ENCODE results near the gene SLC16A10. TPM values are rescaled to one million over a fixed set of nuclear protein-coding genes. Genes with fewer than 3 reads are reported as not detected.

The SLC16A10 gene
- total RNA-seq, 1 experiment from 2014 or later: 2.9 TPM

DNA sequence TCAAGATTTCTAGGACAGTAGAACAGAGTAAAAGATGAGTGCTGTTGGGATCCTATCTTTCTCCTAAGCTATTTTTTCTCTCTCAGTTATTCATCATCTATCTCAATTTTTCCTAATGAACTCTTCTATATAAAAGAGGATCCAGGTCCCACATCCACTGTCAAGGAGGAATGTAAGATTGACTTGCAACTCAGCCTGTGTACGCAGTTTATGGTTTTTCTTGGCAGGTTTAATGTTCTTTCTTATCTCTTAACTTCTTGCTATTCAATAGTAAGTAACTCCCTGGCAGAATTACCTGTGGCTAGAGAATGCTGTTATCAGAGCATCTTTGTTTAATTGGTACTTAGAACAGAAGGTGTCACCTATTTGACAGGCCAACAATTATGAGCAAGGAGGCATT, 60.8 kb downstream of the SLC16A10 start:
- H4K20me1 ChIP-seq (ENCODE audit: low read length): no peaks in the 10 kb centered on the region
- no peak for DNase-seq
- H3K9me3 ChIP-seq (ENCODE audit: low read length): no peaks in the 10 kb centered on the region
- no peak overlapping the region for H3K27ac ChIP-seq (ENCODE audit: low read length)
- no TSS peak for BruUV-seq (replicated peaks)
- no peak overlapping the region for H3K4me3 ChIP-seq (ENCODE audit: low read length)
- no peaks in the 10 kb centered on the region for H3K4me1 ChIP-seq (ENCODE audit: insufficient read depth, low read length)
- no peaks in the 10 kb centered on the region for H3F3A ChIP-seq (ENCODE audit: low read length, unreplicated experiment)
- no peak overlapping the region for H3K9ac ChIP-seq (ENCODE audit: low read length)
- no peaks in the 10 kb centered on the region for H3K9me2 ChIP-seq (replicated peaks; ENCODE audit: low read length)
- TF ChIP-seq EZH2phosphoT487 (IDR thresholded peaks at IDR 0.05; ENCODE audit: borderline replicate concordance, low read length) (no peak), EZH2 (IDR thresholded peaks at IDR 0.05; ENCODE audit: low read length, unreplicated experiment) (no peak)
- TF ChIP-seq, protein P1, sequence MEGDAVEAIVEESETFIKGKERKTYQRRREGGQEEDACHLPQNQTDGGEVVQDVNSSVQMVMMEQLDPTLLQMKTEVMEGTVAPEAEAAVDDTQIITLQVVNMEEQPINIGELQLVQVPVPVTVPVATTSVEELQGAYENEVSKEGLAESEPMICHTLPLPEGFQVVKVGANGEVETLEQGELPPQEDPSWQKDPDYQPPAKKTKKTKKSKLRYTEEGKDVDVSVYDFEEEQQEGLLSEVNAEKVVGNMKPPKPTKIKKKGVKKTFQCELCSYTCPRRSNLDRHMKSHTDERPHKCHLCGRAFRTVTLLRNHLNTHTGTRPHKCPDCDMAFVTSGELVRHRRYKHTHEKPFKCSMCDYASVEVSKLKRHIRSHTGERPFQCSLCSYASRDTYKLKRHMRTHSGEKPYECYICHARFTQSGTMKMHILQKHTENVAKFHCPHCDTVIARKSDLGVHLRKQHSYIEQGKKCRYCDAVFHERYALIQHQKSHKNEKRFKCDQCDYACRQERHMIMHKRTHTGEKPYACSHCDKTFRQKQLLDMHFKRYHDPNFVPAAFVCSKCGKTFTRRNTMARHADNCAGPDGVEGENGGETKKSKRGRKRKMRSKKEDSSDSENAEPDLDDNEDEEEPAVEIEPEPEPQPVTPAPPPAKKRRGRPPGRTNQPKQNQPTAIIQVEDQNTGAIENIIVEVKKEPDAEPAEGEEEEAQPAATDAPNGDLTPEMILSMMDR (conservative IDR thresholded peaks at IDR 0.05; ENCODE audit: low read depth, low read length): no peak
- no peak overlapping the region for H3K4me2 ChIP-seq (ENCODE audit: low read length)
- intact Hi-C loops (cut with micrococcal nuclease): no loop called here
- ATAC-seq: no peak
- no peaks in the 10 kb centered on the region for H3K79me2 ChIP-seq (ENCODE audit: low read length)
- ChIA-PET POLR2A (ENCODE audit: unreplicated experiment) (no interaction called here), CTCF (no interaction called here)
- no peaks in the 10 kb centered on the region for H3K36me3 ChIP-seq (ENCODE audit: low read depth, low read length)
- no peaks in the 10 kb centered on the region for H3K27me3 ChIP-seq (ENCODE audit: low read length)
- H2AFZ ChIP-seq (ENCODE audit: low read length): no peak overlapping the region

DNA sequence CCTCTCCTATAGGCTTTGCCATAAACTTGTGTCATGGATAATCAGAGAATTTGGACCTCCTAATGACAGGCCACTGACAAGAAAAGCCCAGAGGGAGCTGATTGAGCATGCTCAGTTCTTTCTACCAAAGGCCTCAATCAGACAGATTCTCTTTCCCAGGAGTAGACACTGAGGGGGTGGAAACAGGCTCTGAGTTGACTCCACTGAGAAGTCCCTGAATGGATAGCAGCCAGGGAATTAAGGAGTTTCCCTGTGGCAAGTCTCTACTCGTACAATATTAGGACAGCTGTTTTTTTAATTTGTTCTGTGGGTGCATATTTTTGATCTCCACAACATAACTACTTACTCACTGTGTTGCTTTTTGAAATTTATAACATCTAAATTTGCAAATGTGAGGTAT, 63.3 kb downstream of the SLC16A10 start:
- no peaks in the 10 kb centered on the region for H3K27me3 ChIP-seq (ENCODE audit: low read length)
- no peak for ATAC-seq
- H3K4me1 ChIP-seq (ENCODE audit: insufficient read depth, low read length): no peaks in the 10 kb centered on the region
- no peaks in the 10 kb centered on the region for H3K36me3 ChIP-seq (ENCODE audit: low read depth, low read length)
- TF ChIP-seq, protein P1 (conservative IDR thresholded peaks at IDR 0.05; ENCODE audit: low read depth, low read length): no peak
- TF ChIP-seq EZH2phosphoT487 (IDR thresholded peaks at IDR 0.05; ENCODE audit: borderline replicate concordance, low read length) (no peak), EZH2 (IDR thresholded peaks at IDR 0.05; ENCODE audit: low read length, unreplicated experiment) (no peak)
- no TSS peak for BruUV-seq (replicated peaks)
- no peak overlapping the region for H3K4me3 ChIP-seq (ENCODE audit: low read length)
- no peaks in the 10 kb centered on the region for H3K9me2 ChIP-seq (replicated peaks; ENCODE audit: low read length)
- no peak overlapping the region for H3K27ac ChIP-seq (ENCODE audit: low read length)
- no peak overlapping the region for H2AFZ ChIP-seq (ENCODE audit: low read length)
- DNase-seq: no peak
- intact Hi-C loops (cut with micrococcal nuclease): no loop called here
- no peaks in the 10 kb centered on the region for H3K9me3 ChIP-seq (ENCODE audit: low read length)
- H3K4me2 ChIP-seq (ENCODE audit: low read length): no peak overlapping the region
- no peaks in the 10 kb centered on the region for H3F3A ChIP-seq (ENCODE audit: low read length, unreplicated experiment)
- H4K20me1 ChIP-seq (ENCODE audit: low read length): no peaks in the 10 kb centered on the region
- ChIA-PET CTCF (no interaction called here), POLR2A (ENCODE audit: unreplicated experiment) (no interaction called here)
- H3K9ac ChIP-seq (ENCODE audit: low read length): no peak overlapping the region
- no peaks in the 10 kb centered on the region for H3K79me2 ChIP-seq (ENCODE audit: low read length)

DNA sequence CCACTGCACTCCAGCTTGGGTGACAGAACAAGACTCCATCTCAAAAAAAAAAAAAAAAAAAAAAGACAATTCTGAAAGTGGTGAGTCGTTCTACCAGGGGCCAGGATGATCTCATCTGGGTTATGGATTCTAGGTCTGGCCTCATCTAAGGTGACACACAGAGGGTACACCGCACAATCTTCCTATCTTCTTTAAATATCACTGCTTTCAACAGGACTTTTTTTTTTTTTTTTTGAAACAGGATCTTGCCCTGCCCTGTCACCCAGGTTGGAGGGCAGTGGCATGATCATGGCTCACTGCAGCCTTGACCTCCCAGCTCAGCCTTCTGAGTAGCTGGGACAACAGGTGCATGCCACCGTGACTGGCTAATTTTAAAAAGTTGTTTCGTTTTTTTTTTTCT, 67.7 kb downstream of the SLC16A10 start:
- ATAC-seq (no peak), DNase-seq (no peak)
- H3K9me2 ChIP-seq (replicated peaks; ENCODE audit: low read length): no peaks in the 10 kb centered on the region
- no peak overlapping the region for H2AFZ ChIP-seq (ENCODE audit: low read length)
- ChIA-PET POLR2A (ENCODE audit: unreplicated experiment) (no interaction called here), CTCF (no interaction called here)
- H3K9ac ChIP-seq (ENCODE audit: low read length): no peak overlapping the region
- no peaks in the 10 kb centered on the region for H4K20me1 ChIP-seq (ENCODE audit: low read length)
- H3K9me3 ChIP-seq (ENCODE audit: low read length): no peaks in the 10 kb centered on the region
- no peak overlapping the region for H3K4me2 ChIP-seq (ENCODE audit: low read length)
- H3K27ac ChIP-seq (ENCODE audit: low read length): no peak overlapping the region
- no peaks in the 10 kb centered on the region for H3F3A ChIP-seq (ENCODE audit: low read length, unreplicated experiment)
- no TSS peak for BruUV-seq (replicated peaks)
- no peak for TF ChIP-seq EZH2 (IDR thresholded peaks at IDR 0.05; ENCODE audit: low read length, unreplicated experiment)
- TF ChIP-seq, protein P1 (conservative IDR thresholded peaks at IDR 0.05; ENCODE audit: low read depth, low read length): no peak
- TF ChIP-seq EZH2phosphoT487 (IDR thresholded peaks at IDR 0.05; ENCODE audit: borderline replicate concordance, low read length): no peak
- H3K79me2 ChIP-seq (ENCODE audit: low read length): no peaks in the 10 kb centered on the region
- intact Hi-C loops (cut with micrococcal nuclease): no loop called here
- H3K4me1 ChIP-seq (ENCODE audit: insufficient read depth, low read length): no peaks in the 10 kb centered on the region
- H3K27me3 ChIP-seq (ENCODE audit: low read length): no peaks in the 10 kb centered on the region
- no peaks in the 10 kb centered on the region for H3K36me3 ChIP-seq (ENCODE audit: low read depth, low read length)
- H3K4me3 ChIP-seq (ENCODE audit: low read length): no peak overlapping the region

Measured in PC-3 (cell line).